Chondrocyte (in vitro differentiated cells): ENCODE measurements around the gene GPC3. TPM values are rescaled to one million over a fixed set of nuclear protein-coding genes. Genes with fewer than 3 reads are reported as not detected.

ENCODE experiments used
- DNase-seq: peaks from one replicate; pipeline ENCODE4 v3.0.0; 2021; ENCODE audit warnings: mixed read lengths, low spot score
- H3K27ac Mint-ChIP-seq: one replicate; pipeline ENCODE4 v1.8.0; 2021; ENCODE audit warnings: mild to moderate bottlenecking, moderate library complexity, mixed read lengths; ENCODE audit not compliant: unreplicated experiment
- H3K27me3 Mint-ChIP-seq: 2 replicates; pipeline ENCODE4 v1.8.0; 2021; ENCODE audit warnings: low read depth, mixed read lengths
- H3K36me3 Mint-ChIP-seq: 2 replicates; pipeline ENCODE4 v1.8.0; 2021; ENCODE audit warnings: low read depth, mixed read lengths
- H3K4me1 Mint-ChIP-seq: 2 replicates; pipeline ENCODE4 v1.8.0; 2021; ENCODE audit warnings: low read depth, mild to moderate bottlenecking, mixed read lengths
- H3K4me3 Mint-ChIP-seq: one replicate; pipeline ENCODE4 v1.8.0; 2021; ENCODE audit warnings: mild to moderate bottlenecking, moderate library complexity, mixed read lengths; ENCODE audit not compliant: unreplicated experiment
- H3K9me3 Mint-ChIP-seq: 2 replicates; pipeline ENCODE4 v1.8.0; 2021; ENCODE audit warnings: low read depth, mixed read lengths
- CTCF ChIP-seq: fragments of 200-600 bp; sonication (generic); IDR thresholded peaks from 2 replicates; pipeline ENCODE4 v1.5.0; 2021; ENCODE audit warnings: antibody characterized with exemption, mild to moderate bottlenecking, moderate library complexity
- total RNA-seq: library from RNA; stranded (reverse); gene quantifications from 3 replicates; pipeline ENCODE4 v1.2.1, GENCODE V29; 2021

The GPC3 gene
- total RNA-seq, 1 donor from 2014 or later: 1.9 TPM

DNA sequence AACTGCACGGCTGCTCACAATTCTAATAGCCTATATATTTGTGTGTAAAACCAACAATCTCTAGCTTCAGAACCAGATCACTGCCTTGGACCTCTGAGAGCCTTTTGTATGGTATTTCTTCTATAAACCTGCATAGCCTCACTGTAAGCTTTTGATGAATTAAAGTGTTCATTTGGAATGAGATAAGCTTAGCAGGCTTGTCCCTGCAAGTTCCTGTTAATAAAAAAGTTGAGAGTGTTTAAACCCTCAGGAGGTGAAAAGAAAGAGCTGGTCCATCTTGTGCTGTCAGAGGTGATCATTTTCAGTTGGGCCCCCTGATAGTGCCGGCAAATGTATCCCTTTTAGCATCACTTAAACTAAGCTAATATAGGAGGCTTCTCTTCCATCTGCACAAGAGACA is 191.8 kb downstream of the GPC3 start:
- Mint-ChIP-seq H3K9me3 (no peaks in the 10 kb centered on the region), H3K27ac (peak overlapping the region; percentile 29), H3K4me1 (peaks cover 16% of the 10 kb centered on the region), H3K36me3 (no peaks in the 10 kb centered on the region), H3K27me3 (peaks cover 4% of the 10 kb centered on the region), H3K4me3 (no peak overlapping the region)
- TF ChIP-seq CTCF: no peak
- no peak for DNase-seq

- peaks cover 16% of the 10 kb centered on the region for H3K4me1 Mint-ChIP-seq
- no peaks in the 10 kb centered on the region for H3K36me3 Mint-ChIP-seq
- peak overlapping the region; percentile 79 for H3K4me3 Mint-ChIP-seq
- H3K27me3 Mint-ChIP-seq: peaks cover 4% of the 10 kb centered on the region
- no peak overlapping the region for H3K27ac Mint-ChIP-seq
- H3K9me3 Mint-ChIP-seq: no peaks in the 10 kb centered on the region
- TF ChIP-seq CTCF: peak; percentile 100
- DNase-seq: no peak
These were observed 193.0 kb downstream of the GPC3 start for GRCh38 chrX:133792198-133792953.

GRCh38 chrX:133789829-133790228 is 195.6 kb downstream of the GPC3 start:
- DNase-seq: no peak
- Mint-ChIP-seq H3K27me3 (peaks cover 4% of the 10 kb centered on the region), H3K27ac (no peak overlapping the region), H3K4me3 (no peak overlapping the region), H3K36me3 (no peaks in the 10 kb centered on the region), H3K9me3 (no peaks in the 10 kb centered on the region), H3K4me1 (peaks cover 16% of the 10 kb centered on the region)
- no peak for TF ChIP-seq CTCF

DNA sequence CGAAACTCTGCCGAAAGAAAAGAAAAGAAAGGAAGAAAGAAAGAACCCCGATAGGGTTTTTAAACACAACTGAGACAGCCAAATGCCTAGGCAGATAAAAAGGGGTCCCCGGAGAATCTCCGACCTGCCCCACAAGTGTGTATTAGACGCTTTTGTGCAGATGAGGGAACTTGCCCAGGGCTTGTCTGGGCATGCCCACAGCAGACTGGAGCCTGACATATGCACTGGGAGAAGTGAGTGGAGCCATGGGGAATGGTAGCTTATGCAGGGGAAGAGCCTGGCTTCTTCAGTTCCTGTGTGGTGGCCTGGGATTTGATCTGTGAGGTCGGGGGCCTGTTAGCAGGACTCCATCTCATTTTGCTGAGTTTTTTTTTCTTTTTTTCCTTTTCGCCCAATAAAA is 199.0 kb downstream of the GPC3 start:
- no peak overlapping the region for H3K4me3 Mint-ChIP-seq
- no peak for DNase-seq
- no peaks in the 10 kb centered on the region for H3K4me1 Mint-ChIP-seq
- no peak for TF ChIP-seq CTCF
- no peaks in the 10 kb centered on the region for H3K36me3 Mint-ChIP-seq
- H3K27me3 Mint-ChIP-seq: peaks cover 4% of the 10 kb centered on the region
- H3K27ac Mint-ChIP-seq: no peak overlapping the region
- no peaks in the 10 kb centered on the region for H3K9me3 Mint-ChIP-seq

GRCh38 chrX:133783274-133783673 is 202.1 kb downstream of the GPC3 start:
- H3K27ac Mint-ChIP-seq: no peak overlapping the region
- H3K27me3 Mint-ChIP-seq: no peaks in the 10 kb centered on the region
- no peaks in the 10 kb centered on the region for H3K36me3 Mint-ChIP-seq
- H3K4me1 Mint-ChIP-seq: peaks cover 6% of the 10 kb centered on the region
- H3K4me3 Mint-ChIP-seq: no peak overlapping the region
- no peaks in the 10 kb centered on the region for H3K9me3 Mint-ChIP-seq
- DNase-seq: no peak
- TF ChIP-seq CTCF: no peak
